ENCODE data around the gene JPH3.
A peak's percentile ranks its signal among the peaks of the same experiment; 100 is the strongest.
"Not testable (repeated sequence)": the region's sequence is repeated elsewhere in the genome, so short reads cannot be mapped to it uniquely, and the experiment has no call there.

JPH3 gene

DNA sequence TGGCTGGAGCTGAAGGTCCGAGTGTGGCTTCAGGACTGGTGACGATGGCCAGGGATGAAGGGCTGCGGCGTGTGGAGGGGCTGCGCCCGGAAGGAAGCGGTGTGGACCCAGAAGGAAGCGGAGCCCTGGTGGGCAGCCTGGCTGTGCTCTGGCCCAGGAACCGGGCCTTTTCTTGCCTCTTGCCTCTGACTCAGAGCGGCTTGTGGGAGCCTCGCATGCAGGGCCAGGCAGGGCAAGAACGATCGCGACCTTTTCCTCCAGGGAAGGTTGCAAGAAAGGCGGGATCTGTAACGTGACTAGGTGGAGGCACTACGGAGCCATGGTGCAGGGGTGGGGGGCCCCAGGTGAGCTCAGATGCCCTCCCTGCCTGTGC lies 78.0 kb downstream of the JPH3 start:
- TF ChIP-seq L3MBTL2 (conservative IDR thresholded peaks at IDR 0.05) (no peak), FOXA1 (IDR thresholded peaks at IDR 0.05) (no peak), CTBP1 (IDR thresholded peaks at IDR 0.05; ENCODE audit: borderline replicate concordance) (no peak), TARDBP (IDR thresholded peaks at IDR 0.05) (no peak), BHLHE40 (IDR thresholded peaks at IDR 0.05; ENCODE audit: borderline replicate concordance) (no peak), ELF4 (IDR thresholded peaks at IDR 0.05) (no peak), FOXM1 (IDR thresholded peaks at IDR 0.05; ENCODE audit: borderline replicate concordance) (no peak), HDGF (IDR thresholded peaks at IDR 0.05; ENCODE audit: borderline replicate concordance) (no peak)
- TF ChIP-seq, protein P1, sequence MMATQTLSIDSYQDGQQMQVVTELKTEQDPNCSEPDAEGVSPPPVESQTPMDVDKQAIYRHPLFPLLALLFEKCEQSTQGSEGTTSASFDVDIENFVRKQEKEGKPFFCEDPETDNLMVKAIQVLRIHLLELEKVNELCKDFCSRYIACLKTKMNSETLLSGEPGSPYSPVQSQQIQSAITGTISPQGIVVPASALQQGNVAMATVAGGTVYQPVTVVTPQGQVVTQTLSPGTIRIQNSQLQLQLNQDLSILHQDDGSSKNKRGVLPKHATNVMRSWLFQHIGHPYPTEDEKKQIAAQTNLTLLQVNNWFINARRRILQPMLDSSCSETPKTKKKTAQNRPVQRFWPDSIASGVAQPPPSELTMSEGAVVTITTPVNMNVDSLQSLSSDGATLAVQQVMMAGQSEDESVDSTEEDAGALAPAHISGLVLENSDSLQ (IDR thresholded peaks at IDR 0.05), result no peak
- no peak for DNase-seq (ENCODE audit: extremely low spot score)
- CTCF ChIA-PET, result no interaction called here
- POLR2A ChIA-PET, result no interaction called here

DNA sequence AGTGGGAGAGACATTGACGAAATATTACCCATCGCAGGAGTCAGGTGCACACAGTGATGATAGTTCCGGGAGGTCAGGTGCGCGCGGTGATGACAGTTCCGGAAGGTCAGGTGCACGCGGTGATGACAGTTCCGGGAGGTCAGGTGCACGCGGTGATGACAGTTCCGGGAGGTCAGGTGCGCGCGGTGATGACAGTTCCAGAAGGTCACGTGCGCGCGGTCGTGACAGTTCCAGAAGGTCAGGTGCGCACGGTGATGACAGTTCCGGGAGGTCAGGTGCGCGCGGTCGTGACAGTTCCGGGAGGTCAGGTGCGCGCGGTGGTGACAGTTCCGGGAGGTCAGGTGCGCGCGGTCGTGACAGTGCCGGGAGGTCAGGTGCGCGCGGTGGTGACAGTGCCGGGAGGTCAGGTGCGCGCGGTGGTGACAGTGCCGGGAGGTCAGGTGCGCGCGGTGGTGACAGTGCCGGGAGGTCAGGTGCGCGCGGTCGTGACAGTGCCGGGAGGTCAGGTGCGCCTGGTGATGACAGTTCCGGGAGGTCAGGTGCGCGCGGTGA lies 78.8 kb downstream of the JPH3 start:
- POLR2A ChIA-PET; DNase-seq (ENCODE audit: extremely low spot score): not testable (repeated sequence)
- CTCF ChIA-PET, result interaction anchor here (0.8 kb wide), 1 partner anchor 12 kb away, joined by 8 read pairs; no protein-coding TSS in a partner anchor

DNA sequence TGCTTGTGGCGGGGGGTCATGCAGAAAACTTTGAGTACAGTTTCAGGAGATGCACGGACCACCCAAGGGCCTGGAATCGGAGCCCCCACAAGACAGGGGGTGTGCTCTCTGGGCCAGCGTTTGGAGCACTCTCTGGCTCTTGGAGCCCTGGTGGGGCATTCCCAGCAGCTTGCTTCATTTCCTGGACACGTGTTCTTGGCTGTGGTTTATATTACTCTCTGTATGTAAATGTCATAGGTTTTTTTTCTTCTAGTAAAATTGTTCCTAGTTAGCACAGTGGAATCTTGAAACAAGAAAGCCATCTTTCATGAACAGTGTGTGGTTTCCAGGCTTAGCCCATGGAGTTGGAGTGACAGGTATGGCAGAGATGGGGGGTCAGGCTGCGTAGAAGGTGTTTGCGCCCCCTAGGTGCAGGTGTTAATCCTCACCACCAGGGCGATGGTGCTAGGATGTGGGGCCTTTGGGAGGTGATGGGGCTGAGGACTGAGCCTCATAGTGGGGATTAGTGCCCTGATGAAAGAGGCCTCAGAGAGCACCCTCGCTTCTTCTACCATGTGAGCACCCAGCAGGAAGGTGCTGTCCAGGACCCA lies 79.8 kb downstream of the JPH3 start:
- DNase-seq (ENCODE audit: extremely low spot score), result no peak
- POLR2A ChIA-PET, result no interaction called here
- TF ChIP-seq, protein P1 (IDR thresholded peaks at IDR 0.05), result peak; percentile 58
- TF ChIP-seq HDGF (IDR thresholded peaks at IDR 0.05; ENCODE audit: borderline replicate concordance), result no peak
- TF ChIP-seq L3MBTL2 (conservative IDR thresholded peaks at IDR 0.05), result no peak
- no peak for TF ChIP-seq ZNF384 (IDR thresholded peaks at IDR 0.05)
- TF ChIP-seq TARDBP (IDR thresholded peaks at IDR 0.05), result no peak
- CTCF ChIA-PET, result interaction anchor here (0.8 kb wide), 1 partner anchor 11 kb away, joined by 8 read pairs; no protein-coding TSS in a partner anchor

DNA sequence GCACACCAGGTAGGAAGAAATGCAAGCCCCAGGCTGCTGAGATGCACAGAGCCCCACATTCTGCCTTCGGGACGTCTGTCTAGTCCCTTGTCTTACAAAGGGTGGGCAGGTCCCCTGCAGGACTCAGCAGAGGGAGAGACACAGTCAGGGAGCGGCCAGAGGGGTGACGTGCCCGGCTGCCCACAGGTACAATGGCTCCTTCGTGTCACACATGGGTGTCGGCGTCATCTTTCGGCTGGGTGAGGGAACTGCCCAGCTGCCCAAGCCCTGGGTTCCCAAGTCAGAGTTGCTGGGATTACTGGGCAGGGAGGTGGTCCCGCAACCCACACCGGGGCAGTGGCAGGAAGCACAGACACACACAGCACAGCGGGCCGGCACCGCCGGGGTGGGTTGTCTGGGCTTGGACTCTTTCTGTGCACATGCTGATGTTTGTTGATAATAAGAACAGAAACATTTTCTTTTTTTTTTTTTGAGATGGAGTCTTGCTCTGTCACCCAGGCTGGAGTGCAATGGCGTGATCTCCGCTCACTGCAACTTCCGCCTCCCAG lies 80.6 kb downstream of the JPH3 start:
- CTCF ChIA-PET, result no interaction called here
- DNase-seq (ENCODE audit: extremely low spot score), result no peak
- TF ChIP-seq, protein P1 (IDR thresholded peaks at IDR 0.05), result no peak
- no peak for TF ChIP-seq SP1 (IDR thresholded peaks at IDR 0.05)
- no peak for TF ChIP-seq L3MBTL2 (conservative IDR thresholded peaks at IDR 0.05)
- TF ChIP-seq HDGF (IDR thresholded peaks at IDR 0.05; ENCODE audit: borderline replicate concordance), result no peak
- POLR2A ChIA-PET, result no interaction called here

DNA sequence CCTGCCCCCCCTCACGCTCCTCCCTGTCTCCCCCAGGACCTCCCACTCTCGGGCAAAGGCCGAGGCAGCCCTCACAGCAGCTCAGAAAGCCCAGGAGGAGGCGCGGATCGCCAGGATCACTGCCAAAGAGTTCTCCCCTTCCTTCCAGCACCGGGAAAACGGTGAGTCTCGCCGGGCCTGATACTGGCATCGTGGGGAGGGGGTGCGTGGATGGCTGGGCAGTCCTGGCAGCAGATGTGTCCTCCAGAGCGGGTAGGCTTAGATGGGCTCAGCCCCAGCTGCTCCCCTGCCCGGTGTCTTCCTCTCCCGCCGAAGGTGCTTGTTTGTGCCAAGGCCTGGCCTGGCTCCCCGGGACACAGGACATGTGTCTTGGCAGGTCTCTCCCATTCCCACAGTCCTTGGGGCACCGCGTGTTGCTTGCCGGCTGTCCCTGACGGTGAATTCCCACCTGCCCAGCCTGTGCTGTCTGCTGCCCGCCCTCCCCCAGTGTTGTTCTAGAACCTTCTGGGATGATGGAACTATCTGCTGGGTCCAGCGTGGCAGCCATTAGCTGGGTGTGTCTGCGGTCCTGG lies 81.9 kb downstream of the JPH3 start:
- DNase-seq (ENCODE audit: extremely low spot score), result no peak
- CTCF ChIA-PET, result no interaction called here
- POLR2A ChIA-PET, result no interaction called here
- TF ChIP-seq LEF1 (IDR thresholded peaks at IDR 0.05; ENCODE audit: borderline replicate concordance) (no peak), HDGF (IDR thresholded peaks at IDR 0.05; ENCODE audit: borderline replicate concordance) (no peak), ARNT (IDR thresholded peaks at IDR 0.05) (no peak), L3MBTL2 (conservative IDR thresholded peaks at IDR 0.05) (no peak), NFRKB (IDR thresholded peaks at IDR 0.05) (no peak), BHLHE40 (IDR thresholded peaks at IDR 0.05; ENCODE audit: borderline replicate concordance) (no peak), FOXA1 (IDR thresholded peaks at IDR 0.05) (no peak), SUZ12 (IDR thresholded peaks at IDR 0.05) (no peak), TARDBP (IDR thresholded peaks at IDR 0.05) (no peak), ZNF384 (IDR thresholded peaks at IDR 0.05) (no peak), ELF4 (IDR thresholded peaks at IDR 0.05) (no peak), SP1 (IDR thresholded peaks at IDR 0.05) (no peak), CTBP1 (IDR thresholded peaks at IDR 0.05; ENCODE audit: borderline replicate concordance) (no peak), FOXM1 (IDR thresholded peaks at IDR 0.05; ENCODE audit: borderline replicate concordance) (no peak), FOXK2 (IDR thresholded peaks at IDR 0.05) (no peak)
- TF ChIP-seq, protein P1 (IDR thresholded peaks at IDR 0.05), result no peak

DNA sequence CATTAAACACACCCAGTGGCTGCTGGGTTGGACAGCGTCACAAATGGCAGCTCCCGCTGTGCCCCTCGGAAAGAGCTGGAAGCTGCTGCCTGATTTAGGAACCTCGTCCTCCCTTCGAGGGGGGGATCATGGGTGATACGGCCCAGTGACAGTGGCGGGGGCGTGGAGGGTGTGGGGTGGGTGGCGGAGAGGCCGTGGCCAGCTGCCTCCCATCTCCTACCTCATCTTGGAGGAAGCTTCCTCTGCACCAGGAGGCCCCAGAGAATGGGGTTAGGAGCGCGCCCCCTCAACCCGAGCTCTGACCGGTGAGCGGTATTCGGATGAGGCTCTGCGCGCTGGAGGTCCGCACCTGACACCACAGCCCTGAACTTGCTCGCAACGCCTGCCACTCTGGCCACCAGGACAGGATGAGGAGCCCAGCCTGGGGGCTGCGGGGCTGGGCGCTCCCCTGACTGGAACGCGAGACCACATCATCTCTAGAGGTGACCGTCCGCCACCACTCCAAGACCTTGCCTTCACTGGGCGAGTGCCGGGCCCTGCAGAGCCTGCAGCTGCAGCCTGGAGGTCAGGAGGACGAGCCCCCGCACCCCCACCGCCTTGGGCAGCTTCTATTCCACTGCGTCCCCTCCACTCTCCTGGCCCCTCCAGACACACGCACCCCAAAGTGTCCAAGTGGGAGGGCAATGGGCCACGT lies 82.5 kb downstream of the JPH3 start:
- no peak for DNase-seq (ENCODE audit: extremely low spot score)
- ChIA-PET CTCF (no interaction called here), POLR2A (no interaction called here)
- TF ChIP-seq FOXA1 (IDR thresholded peaks at IDR 0.05), result no peak
- TF ChIP-seq LEF1 (IDR thresholded peaks at IDR 0.05; ENCODE audit: borderline replicate concordance), result no peak
- TF ChIP-seq ELF4 (IDR thresholded peaks at IDR 0.05), result no peak
- TF ChIP-seq, protein P1 (IDR thresholded peaks at IDR 0.05), result no peak
- TF ChIP-seq L3MBTL2 (conservative IDR thresholded peaks at IDR 0.05), result no peak
- no peak for TF ChIP-seq ZNF384 (IDR thresholded peaks at IDR 0.05)
- no peak for TF ChIP-seq FOXK2 (IDR thresholded peaks at IDR 0.05)
- TF ChIP-seq SUZ12 (IDR thresholded peaks at IDR 0.05), result no peak
- TF ChIP-seq NFRKB (IDR thresholded peaks at IDR 0.05), result no peak
- TF ChIP-seq ARNT (IDR thresholded peaks at IDR 0.05), result no peak
- no peak for TF ChIP-seq BHLHE40 (IDR thresholded peaks at IDR 0.05; ENCODE audit: borderline replicate concordance)
- TF ChIP-seq CTBP1 (IDR thresholded peaks at IDR 0.05; ENCODE audit: borderline replicate concordance), result no peak
- no peak for TF ChIP-seq FOXM1 (IDR thresholded peaks at IDR 0.05; ENCODE audit: borderline replicate concordance)
- no peak for TF ChIP-seq TARDBP (IDR thresholded peaks at IDR 0.05)

Measured in HEK293T (cell line).